HEK293 (cell line): ENCODE measurements around the gene FAM3C.

Source experiments
- ZNF112 ChIP-seq: fragments of 450-650 bp; formaldehyde crosslinking; IDR thresholded peaks from 2 replicates; pipeline ENCODE4 v1.5.0; 2017; ENCODE audit warnings: missing biosample characterization, missing genetic modification characterization
- ZNF148 ChIP-seq: fragments of 450-650 bp; formaldehyde crosslinking; IDR thresholded peaks from 2 replicates; pipeline ENCODE4 v1.5.0; 2017; ENCODE audit warnings: missing biosample characterization, missing genetic modification characterization, borderline replicate concordance

GRCh38 chr7:121431996-121432395 lies 35.9 kb upstream of the FAM3C start:
- TF ChIP-seq ZNF148 (tag by site-specific recombination) (no peak), ZNF112 (tag by site-specific recombination) (no peak)
